ENCODE results near the gene AAK1. TPM values are rescaled to one million over a fixed set of nuclear protein-coding genes. Genes with fewer than 3 reads are reported as not detected.

Gene AAK1
- total RNA-seq, 1 experiment from 2014 or later: 46.8 TPM

DNA sequence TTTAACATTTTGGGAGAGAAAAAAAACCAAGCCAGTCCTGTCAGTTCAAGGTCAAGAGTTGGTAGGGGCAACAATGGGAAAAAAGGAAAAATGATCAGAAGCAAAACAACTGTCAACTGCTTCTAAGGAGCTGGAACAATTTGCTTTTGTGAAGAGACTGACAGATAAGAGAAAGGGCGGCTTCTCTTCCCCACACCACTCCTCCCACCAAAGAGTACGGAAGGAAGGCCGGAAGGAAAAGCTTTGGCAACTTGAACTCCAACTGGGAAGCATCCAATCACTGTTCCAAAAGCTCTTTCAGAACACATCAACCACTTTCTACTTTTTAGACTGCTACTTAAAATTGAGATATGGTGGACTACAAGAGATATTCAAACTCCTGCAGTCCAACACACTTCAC, 148.5 kb downstream of the AAK1 start:
- Histone ChIP-seq H3F3A (ENCODE audit: low read length, unreplicated experiment) (no peaks in the 10 kb centered on the region), H3K9me2 (replicated peaks; ENCODE audit: low read length) (no peaks in the 10 kb centered on the region), H3K9ac (ENCODE audit: low read length) (no peak overlapping the region), H3K4me3 (ENCODE audit: low read length) (no peak overlapping the region), H3K36me3 (ENCODE audit: low read depth, low read length) (no peaks in the 10 kb centered on the region), H3K27me3 (ENCODE audit: low read length) (no peaks in the 10 kb centered on the region), H3K4me2 (ENCODE audit: low read length) (no peak overlapping the region), H3K79me2 (ENCODE audit: low read length) (no peaks in the 10 kb centered on the region), H2AFZ (ENCODE audit: low read length) (no peak overlapping the region), H4K20me1 (ENCODE audit: low read length) (no peaks in the 10 kb centered on the region), H3K27ac (ENCODE audit: low read length) (no peak overlapping the region), H3K4me1 (ENCODE audit: insufficient read depth, low read length) (peaks cover 12% of the 10 kb centered on the region; the same call in 1 of the 2 replicates), H3K9me3 (ENCODE audit: low read length) (no peaks in the 10 kb centered on the region)
- ChIA-PET CTCF (no interaction called here), POLR2A (ENCODE audit: unreplicated experiment) (no interaction called here)
- TF ChIP-seq, protein P1, sequence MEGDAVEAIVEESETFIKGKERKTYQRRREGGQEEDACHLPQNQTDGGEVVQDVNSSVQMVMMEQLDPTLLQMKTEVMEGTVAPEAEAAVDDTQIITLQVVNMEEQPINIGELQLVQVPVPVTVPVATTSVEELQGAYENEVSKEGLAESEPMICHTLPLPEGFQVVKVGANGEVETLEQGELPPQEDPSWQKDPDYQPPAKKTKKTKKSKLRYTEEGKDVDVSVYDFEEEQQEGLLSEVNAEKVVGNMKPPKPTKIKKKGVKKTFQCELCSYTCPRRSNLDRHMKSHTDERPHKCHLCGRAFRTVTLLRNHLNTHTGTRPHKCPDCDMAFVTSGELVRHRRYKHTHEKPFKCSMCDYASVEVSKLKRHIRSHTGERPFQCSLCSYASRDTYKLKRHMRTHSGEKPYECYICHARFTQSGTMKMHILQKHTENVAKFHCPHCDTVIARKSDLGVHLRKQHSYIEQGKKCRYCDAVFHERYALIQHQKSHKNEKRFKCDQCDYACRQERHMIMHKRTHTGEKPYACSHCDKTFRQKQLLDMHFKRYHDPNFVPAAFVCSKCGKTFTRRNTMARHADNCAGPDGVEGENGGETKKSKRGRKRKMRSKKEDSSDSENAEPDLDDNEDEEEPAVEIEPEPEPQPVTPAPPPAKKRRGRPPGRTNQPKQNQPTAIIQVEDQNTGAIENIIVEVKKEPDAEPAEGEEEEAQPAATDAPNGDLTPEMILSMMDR (conservative IDR thresholded peaks at IDR 0.05; ENCODE audit: low read depth, low read length): no peak
- TF ChIP-seq EZH2 (IDR thresholded peaks at IDR 0.05; ENCODE audit: low read length, unreplicated experiment) (no peak), EZH2phosphoT487 (IDR thresholded peaks at IDR 0.05; ENCODE audit: borderline replicate concordance, low read length) (no peak)
- no peak for ATAC-seq
- BruUV-seq (replicated peaks): no TSS peak
- no peak for DNase-seq
- intact Hi-C loops (cut with micrococcal nuclease): loop anchor here (2.0 kb wide), 1 partner anchor 54 kb away; no protein-coding TSS in a partner anchor

DNA sequence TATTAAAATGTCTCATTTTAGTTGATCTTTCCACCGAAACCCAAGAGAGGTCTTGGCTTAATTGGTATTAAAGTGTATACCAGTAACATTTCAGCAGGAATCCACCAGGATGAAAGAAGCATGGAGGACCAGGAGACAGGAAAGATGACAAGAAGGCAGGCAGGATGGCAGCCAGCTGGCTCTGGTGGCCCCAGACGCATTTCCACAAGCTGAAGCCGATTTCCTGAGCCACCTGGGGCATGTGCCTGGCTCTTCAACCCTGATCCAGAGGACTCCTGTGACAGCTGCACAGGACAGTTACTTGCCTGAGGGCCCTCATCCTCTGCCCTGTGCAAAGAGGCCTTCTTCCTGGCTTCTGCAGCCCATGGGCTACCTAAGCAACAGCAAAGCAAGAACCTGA, 149.4 kb downstream of the AAK1 start:
- H3K9me2 ChIP-seq (replicated peaks; ENCODE audit: low read length): no peaks in the 10 kb centered on the region
- no peaks in the 10 kb centered on the region for H3K79me2 ChIP-seq (ENCODE audit: low read length)
- H3F3A ChIP-seq (ENCODE audit: low read length, unreplicated experiment): no peaks in the 10 kb centered on the region
- DNase-seq: peak; percentile 27
- no peaks in the 10 kb centered on the region for H3K9me3 ChIP-seq (ENCODE audit: low read length)
- no TSS peak for BruUV-seq (replicated peaks)
- intact Hi-C loops (cut with micrococcal nuclease): loop anchor here (2.0 kb wide), 1 partner anchor 53 kb away; no protein-coding TSS in a partner anchor
- H3K27me3 ChIP-seq (ENCODE audit: low read length): no peaks in the 10 kb centered on the region
- H2AFZ ChIP-seq (ENCODE audit: low read length): no peak overlapping the region
- no peak overlapping the region for H3K4me2 ChIP-seq (ENCODE audit: low read length)
- ChIA-PET CTCF (no interaction called here), POLR2A (ENCODE audit: unreplicated experiment) (interaction anchor here (0.5 kb wide), 1 partner anchor 88 kb away, joined by 4 read pairs; no protein-coding TSS in a partner anchor)
- peak overlapping the region; percentile 55 for H3K27ac ChIP-seq (ENCODE audit: low read length)
- peaks cover 12% of the 10 kb centered on the region; the same call in 1 of the 2 replicates for H3K4me1 ChIP-seq (ENCODE audit: insufficient read depth, low read length)
- ATAC-seq: peak; percentile 86
- H3K4me3 ChIP-seq (ENCODE audit: low read length): no peak overlapping the region
- H3K36me3 ChIP-seq (ENCODE audit: low read depth, low read length): no peaks in the 10 kb centered on the region
- TF ChIP-seq EZH2 (IDR thresholded peaks at IDR 0.05; ENCODE audit: low read length, unreplicated experiment): no peak
- TF ChIP-seq EZH2phosphoT487 (IDR thresholded peaks at IDR 0.05; ENCODE audit: borderline replicate concordance, low read length): no peak
- TF ChIP-seq, protein P1 (conservative IDR thresholded peaks at IDR 0.05; ENCODE audit: low read depth, low read length): no peak
- H4K20me1 ChIP-seq (ENCODE audit: low read length): no peaks in the 10 kb centered on the region
- H3K9ac ChIP-seq (ENCODE audit: low read length): no peak overlapping the region

DNA sequence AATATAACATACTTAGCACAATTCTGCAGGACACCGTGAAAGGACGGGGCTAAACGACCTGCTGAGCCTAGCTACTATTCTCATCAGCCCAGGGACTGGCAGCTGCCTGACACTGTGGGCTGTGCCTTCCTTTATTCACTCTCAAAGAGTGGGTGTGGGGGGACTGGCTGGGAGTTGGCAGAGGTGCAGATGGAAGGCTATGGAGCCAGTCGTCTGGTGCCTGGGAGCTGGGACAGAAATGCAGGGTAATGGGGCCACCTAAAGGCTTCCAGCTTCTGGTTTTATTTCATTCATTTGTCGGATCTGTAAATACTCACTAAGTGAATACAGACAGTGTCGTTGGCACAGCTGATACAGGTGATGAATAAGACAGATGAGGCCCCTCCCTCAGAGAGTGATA, 150.3 kb downstream of the AAK1 start:
- Histone ChIP-seq H3K4me2 (ENCODE audit: low read length) (no peak overlapping the region), H4K20me1 (ENCODE audit: low read length) (no peaks in the 10 kb centered on the region), H2AFZ (ENCODE audit: low read length) (no peak overlapping the region), H3K4me1 (ENCODE audit: insufficient read depth, low read length) (peaks cover 12% of the 10 kb centered on the region; the same call in 1 of the 2 replicates), H3K36me3 (ENCODE audit: low read depth, low read length) (no peaks in the 10 kb centered on the region), H3K79me2 (ENCODE audit: low read length) (no peaks in the 10 kb centered on the region), H3K27me3 (ENCODE audit: low read length) (no peaks in the 10 kb centered on the region), H3K9ac (ENCODE audit: low read length) (no peak overlapping the region), H3K4me3 (ENCODE audit: low read length) (no peak overlapping the region), H3K9me2 (replicated peaks; ENCODE audit: low read length) (no peaks in the 10 kb centered on the region), H3K9me3 (ENCODE audit: low read length) (no peaks in the 10 kb centered on the region), H3K27ac (ENCODE audit: low read length) (no peak overlapping the region; the same call in 1 of the 2 replicates), H3F3A (ENCODE audit: low read length, unreplicated experiment) (no peaks in the 10 kb centered on the region)
- BruUV-seq (replicated peaks): no TSS peak
- ChIA-PET CTCF (interaction anchor here (0.5 kb wide), 1 partner anchor 1050 kb away, joined by 5 read pairs; no protein-coding TSS in a partner anchor), POLR2A (ENCODE audit: unreplicated experiment) (no interaction called here)
- intact Hi-C loops (cut with micrococcal nuclease): no loop called here
- ATAC-seq (peak; percentile 8; the same call in 1 of the 2 replicates), DNase-seq (no peak)
- TF ChIP-seq, protein P1 (conservative IDR thresholded peaks at IDR 0.05; ENCODE audit: low read depth, low read length): no peak
- TF ChIP-seq EZH2phosphoT487 (IDR thresholded peaks at IDR 0.05; ENCODE audit: borderline replicate concordance, low read length) (no peak), EZH2 (IDR thresholded peaks at IDR 0.05; ENCODE audit: low read length, unreplicated experiment) (no peak)
